Brain microvascular endothelial cell (primary cell): ENCODE measurements around the gene PAXX.

ENCODE experiments used
- DNase-seq: peaks from one replicate; pipeline ENCODE4 v3.0.0-alpha.2; 2020
- H3K27ac ChIP-seq: fragments of 250-450 bp; sonication (Bioruptor Pico); 2 replicates; pipeline ENCODE4 v1.5.1; 2020; ENCODE audit warnings: mild to moderate bottlenecking, moderate library complexity
- H3K27me3 ChIP-seq: fragments of 250-450 bp; sonication (Bioruptor Pico); replicated peaks from 2 replicates; pipeline ENCODE4 v1.5.1; 2020; ENCODE audit warnings: mild to moderate bottlenecking
- H3K36me3 ChIP-seq: fragments of 250-450 bp; sonication (Bioruptor Pico); replicated peaks from 2 replicates; pipeline ENCODE4 v1.5.1; 2020; ENCODE audit warnings: mild to moderate bottlenecking
- H3K4me3 ChIP-seq: 2 replicates; pipeline ENCODE4 v1.5.1; 2011; ENCODE audit warnings: low read depth, mild to moderate bottlenecking, control low read depth, low read length, moderate library complexity
- CTCF ChIP-seq: IDR thresholded peaks from 2 replicates; pipeline ENCODE4 v1.5.1; 2011; ENCODE audit warnings: low read depth, mild to moderate bottlenecking, moderate library complexity, low read length, control low read depth, inconsistent platforms; ENCODE audit errors: missing control alignments
- in situ Hi-C: cut with HindIII; loops from 2 replicates; pipeline ENCODE4 v1.10.0; 2017; ENCODE audit warnings: low sequenced_read_pairs, low pct_ligation_motif_present

Gene PAXX

GRCh38 chr9:136965771-136966484 lies 26.3 kb upstream of the PAXX start:
- no peak overlapping the region for H3K27ac ChIP-seq

GRCh38 chr9:136968333-136969127 lies 23.7 kb upstream of the PAXX start:
- H3K36me3 ChIP-seq = no peaks in the 10 kb centered on the region
- no peak overlapping the region for H3K4me3 ChIP-seq
- no peak overlapping the region for H3K27ac ChIP-seq
- in situ Hi-C loops = no loop called here
- H3K27me3 ChIP-seq = no peaks in the 10 kb centered on the region
- TF ChIP-seq CTCF = no peak
- DNase-seq = no peak

More at GRCh38 chr9:136965771-136966484, 26.3 kb upstream of the PAXX start:
- Histone ChIP-seq H3K36me3 (no peaks in the 10 kb centered on the region), H3K4me3 (no peak overlapping the region), H3K27me3 (no peaks in the 10 kb centered on the region)
- TF ChIP-seq CTCF = no peak
- in situ Hi-C loops = no loop called here
- DNase-seq = no peak

GRCh38 chr9:136969150-136969549 lies 23.1 kb upstream of the PAXX start:
- TF ChIP-seq CTCF = no peak
- no peaks in the 10 kb centered on the region for H3K36me3 ChIP-seq
- no peak overlapping the region for H3K4me3 ChIP-seq
- no peaks in the 10 kb centered on the region for H3K27me3 ChIP-seq
- in situ Hi-C loops = no loop called here
- H3K27ac ChIP-seq = no peak overlapping the region
- DNase-seq = no peak

- Histone ChIP-seq H3K4me3 (no peak overlapping the region), H3K27ac (no peak overlapping the region), H3K36me3 (no peaks in the 10 kb centered on the region), H3K27me3 (no peaks in the 10 kb centered on the region)
- TF ChIP-seq CTCF = no peak
- in situ Hi-C loops = no loop called here
- no peak for DNase-seq
These were observed 22.4 kb upstream of the PAXX start for GRCh38 chr9:136969774-136970173.

GRCh38 chr9:136970361-136970760 lies 21.9 kb upstream of the PAXX start:
- Histone ChIP-seq H3K36me3 (no peaks in the 10 kb centered on the region), H3K27me3 (no peaks in the 10 kb centered on the region), H3K4me3 (no peak overlapping the region), H3K27ac (no peak overlapping the region)
- TF ChIP-seq CTCF = no peak
- DNase-seq = no peak
- in situ Hi-C loops = no loop called here
